B cell (primary cell): Measurements from ENCODE around the gene CAVIN1. TPM values are rescaled to one million over a fixed set of nuclear protein-coding genes. Genes with fewer than 3 reads are reported as not detected.
A peak's percentile ranks its signal among the peaks of the same experiment; 100 is the strongest.
"Not testable (repeated sequence)": the region's sequence is repeated elsewhere in the genome, so short reads cannot be mapped to it uniquely, and the experiment has no call there.

Source experiments
- ATAC-seq: fragments of 200-7000 bp; cut with Tn5 transposase; one replicate; pipeline ENCODE4 v1.10.0; 2021; ENCODE audit warnings: low read depth, mild to moderate bottlenecking, moderate number of reproducible peaks, moderate library complexity
- CTCF ChIA-PET: fragments of 350-600 bp; sonication (Branson Sonifier 250); formaldehyde crosslinking; loops from one replicate; lab custom pipeline; 2021; ENCODE audit warnings: antibody characterized with exemption, inconsistent platforms; lab: Charles Lee
- POLR2A ChIA-PET: fragments of 350-600 bp; sonication (Branson Sonifier 250); formaldehyde crosslinking; loops from one replicate; lab custom pipeline; 2021; ENCODE audit warnings: antibody characterized with exemption; lab: Charles Lee
- DNase-seq: peaks from one replicate; pipeline ENCODE4 v3.0.0; 2013
- H2AFZ ChIP-seq: 2 replicates; pipeline ENCODE4 v1.6.1; 2012; ENCODE audit warnings: mild to moderate bottlenecking, low read depth, low read length; ENCODE audit not compliant: insufficient read depth, poor library complexity, severe bottlenecking
- H3K27ac ChIP-seq, 2 donors: 1 replicate in 1 of 2; 2 replicates in 1 of 2; pipeline ENCODE4 v1.5.1; 2012 to 2013; ENCODE audit warnings: low read length in 2 of 2, mild to moderate bottlenecking in 2 of 2, moderate library complexity in 1 of 2
- H3K27me3 ChIP-seq, 4 experiments: fragments of 200-600 bp in 1 of 4; sonication (generic) in 1 of 4; replicated peaks in 1 of 4; 1 replicate in 2 of 4; 2 replicates in 2 of 4; pipeline versions ENCODE4 v1.6.1 to v1.7.0; 2013 to 2016; ENCODE audit warnings: low read length in 3 of 4, mild to moderate bottlenecking in 2 of 4, mixed read lengths in 1 of 4, moderate library complexity in 1 of 4; ENCODE audit not compliant: insufficient read depth in 4 of 4, control insufficient read depth in 3 of 4; ENCODE audit errors: control extremely low read depth in 1 of 4
- H3K36me3 ChIP-seq, 2 experiments: replicated peaks in 1 of 2; 1 replicate in 1 of 2; 2 replicates in 1 of 2; pipeline versions ENCODE4 v1.6.1 to v1.7.1; 2013; ENCODE audit warnings: low read length in 1 of 2; ENCODE audit not compliant: insufficient read depth in 2 of 2, control insufficient read depth in 1 of 2; ENCODE audit errors: control extremely low read depth in 1 of 2, extremely low read depth in 1 of 2
- H3K4me1 ChIP-seq, 2 donors: fragments of 200-600 bp in 1 of 2; sonication (generic) in 1 of 2; 1 replicate in 1 of 2; 2 replicates in 1 of 2; pipeline versions ENCODE4 v1.5.1 to v1.6.1; 2013 to 2017; ENCODE audit warnings: low read length in 2 of 2; ENCODE audit not compliant: control insufficient read depth in 2 of 2, insufficient read depth in 2 of 2
- H3K4me2 ChIP-seq: replicated peaks from 2 replicates; pipeline ENCODE3; 2012; ENCODE audit warnings: mild to moderate bottlenecking, low read depth, low read length; ENCODE audit not compliant: poor library complexity, severe bottlenecking
- H3K4me3 ChIP-seq, 5 experiments: fragments of 200-600 bp in 1 of 5; sonication (generic) in 1 of 5; 1 replicate in 3 of 5; 2 replicates in 2 of 5; pipeline versions ENCODE4 v1.5.1 to v1.7.0; 2011 to 2016; ENCODE audit warnings: low read length in 4 of 5, mild to moderate bottlenecking in 4 of 5, low read depth in 2 of 5, control low read depth in 1 of 5, moderate library complexity in 1 of 5; ENCODE audit not compliant: insufficient read depth in 1 of 5; ENCODE audit errors: control extremely low read depth in 1 of 5, extremely low read depth in 1 of 5
- H3K79me2 ChIP-seq: fragments of 200-600 bp; sonication (generic); one replicate; pipeline ENCODE4 v1.6.0; 2016; ENCODE audit warnings: low read length; ENCODE audit not compliant: control insufficient read depth, insufficient read depth
- H3K9ac ChIP-seq: fragments of 200-600 bp; sonication (generic); 2 replicates; pipeline ENCODE4 v1.6.1; 2017; ENCODE audit warnings: mild to moderate bottlenecking, low read length, moderate library complexity
- H3K9me3 ChIP-seq, 3 donors: one replicate each; pipeline versions ENCODE4 v1.6.1 to v1.7.1; 2013; ENCODE audit warnings: low read length in 2 of 3; ENCODE audit not compliant: control insufficient read depth in 2 of 3, insufficient read depth in 1 of 3; ENCODE audit errors: control extremely low read depth in 1 of 3
- H4K20me1 ChIP-seq: 2 replicates; pipeline ENCODE4 v1.6.0; 2012; ENCODE audit warnings: mild to moderate bottlenecking, low read length; ENCODE audit not compliant: insufficient read depth, control insufficient read depth, poor library complexity, severe bottlenecking
- H3K27ac Mint-ChIP-seq: one replicate; pipeline ENCODE4 v1.8.0; 2021; ENCODE audit warnings: mixed read lengths
- H3K27me3 Mint-ChIP-seq: one replicate; pipeline ENCODE4 v1.8.0; 2021; ENCODE audit warnings: mixed read lengths
- H3K4me1 Mint-ChIP-seq: one replicate; pipeline ENCODE4 v1.8.0; 2021; ENCODE audit warnings: mixed read lengths
- H3K4me3 Mint-ChIP-seq: one replicate; pipeline ENCODE4 v1.8.0; 2021; ENCODE audit warnings: mixed read lengths
- H3K9me3 Mint-ChIP-seq: one replicate; pipeline ENCODE4 v1.8.0; 2022; ENCODE audit warnings: mixed read lengths; ENCODE audit not compliant: insufficient read depth
- CTCF ChIP-seq: fragments of 200-600 bp; IDR thresholded peaks from one replicate; pipeline ENCODE4 v1.8.0; 2022; ENCODE audit warnings: antibody characterized with exemption, mild to moderate bottlenecking
- EZH2 ChIP-seq: IDR thresholded peaks from 2 replicates; pipeline ENCODE4 v1.6.1; 2012; ENCODE audit warnings: borderline replicate concordance, low read depth, mild to moderate bottlenecking, moderate library complexity, low read length; ENCODE audit not compliant: insufficient read depth, poor library complexity, severe bottlenecking
- WGBS: methylation state at CpG from one replicate; pipeline ENCODE4 v1.1.5; 2013; ENCODE audit warnings: missing lambda C conversion rate; ENCODE audit not compliant: insufficient coverage; 5-methylcytosine and 5-hydroxymethylcytosine counted together
- intact Hi-C: fragments of 100-400 bp; cut with micrococcal nuclease; formaldehyde crosslinking; loops from one replicate; pipeline ENCODE4 v1.10.0; 2022
- polyA plus RNA-seq: library from polyadenylated mRNA; depleted of rRNA; stranded (reverse); fragments of >200 nt; gene quantifications from 2 replicates; pipeline ENCODE4 v1.2.3, GENCODE V29; 2012
- total RNA-seq, 2 donors: library from RNA; stranded (reverse); fragments of 120-200 nt in 1 of 2; gene quantifications; 1 replicate in 1 of 2; 2 replicates in 1 of 2; pipeline versions ENCODE4 v1.2.3 to v1.2.4, GENCODE V29; 2013 to 2022

Gene CAVIN1
- total and polyA plus RNA-seq, 2 donors (not counting 1 experiment from before 2014, with no cell fraction given): not detected

GRCh38 chr17:42372142-42372541 is 50.9 kb downstream of the CAVIN1 start:
- DNase-seq (no peak), ATAC-seq (no peak)
- no peaks in the 10 kb centered on the region for H3K4me1 ChIP-seq
- no peak overlapping the region for H3K4me3 Mint-ChIP-seq
- H3K27ac ChIP-seq: no peak overlapping the region
- peaks cover 89% of the 10 kb centered on the region for H3K79me2 ChIP-seq
- H3K36me3 ChIP-seq: peaks cover 0 to 9% of the 10 kb centered on the region in 2 experiments
- TF ChIP-seq CTCF (no peak), EZH2 (no peak)
- H3K27me3 ChIP-seq: no peaks in the 10 kb centered on the region
- ChIA-PET POLR2A (no interaction called here), CTCF (no interaction called here)
- intact Hi-C loops: no loop called here
- H3K9ac ChIP-seq: no peak overlapping the region
- H3K27me3 Mint-ChIP-seq: no peaks in the 10 kb centered on the region
- no peak overlapping the region for H3K4me3 ChIP-seq
- H3K9me3 ChIP-seq: peaks cover 0 to 2% (median 0%) of the 10 kb centered on the region in 3 donors
- no peak overlapping the region for H3K4me2 ChIP-seq
- peaks cover 36% of the 10 kb centered on the region for H3K4me1 Mint-ChIP-seq
- peaks cover 67% of the 10 kb centered on the region for H4K20me1 ChIP-seq
- H3K9me3 Mint-ChIP-seq: no peaks in the 10 kb centered on the region
- peak overlapping the region; percentile 26 for H3K27ac Mint-ChIP-seq
- H2AFZ ChIP-seq: no peak overlapping the region

GRCh38 chr17:42368797-42369561 is 54.1 kb downstream of the CAVIN1 start:
- H3K4me3 Mint-ChIP-seq, H3K4me2 ChIP-seq, H3K36me3 ChIP-seq, H3K9me3 Mint-ChIP-seq, intact Hi-C loops, H2AFZ ChIP-seq, H3K27ac Mint-ChIP-seq, H3K9ac ChIP-seq, H3K27me3 Mint-ChIP-seq, H3K4me3 ChIP-seq, H3K9me3 ChIP-seq, CTCF ChIA-PET, H3K27me3 ChIP-seq, H3K4me1 ChIP-seq, ATAC-seq, H3K27ac ChIP-seq, DNase-seq: not testable (repeated sequence)
- H3K79me2 ChIP-seq: peaks cover 94% of the 10 kb centered on the region
- POLR2A ChIA-PET: interaction anchor here (0.7 kb wide), 2 partner anchors 11 to 502 kb away, joined by 4 to 7 read pairs; no protein-coding TSS in a partner anchor
- H4K20me1 ChIP-seq: peaks cover 84% of the 10 kb centered on the region
- 88% methylated on average over 9 of the region's 12 CpGs for WGBS
- peaks cover 43% of the 10 kb centered on the region for H3K4me1 Mint-ChIP-seq

GRCh38 chr17:42368310-42368709 is 54.7 kb downstream of the CAVIN1 start:
- ATAC-seq, H3K4me2 ChIP-seq, DNase-seq, H3K27me3 ChIP-seq, H3K27ac ChIP-seq, H2AFZ ChIP-seq, intact Hi-C loops, H3K9ac ChIP-seq, H3K9me3 ChIP-seq, H3K4me3 Mint-ChIP-seq, H3K4me1 ChIP-seq, CTCF ChIA-PET, H3K27ac Mint-ChIP-seq, H3K27me3 Mint-ChIP-seq, H3K36me3 ChIP-seq, H3K9me3 Mint-ChIP-seq, H3K4me3 ChIP-seq: not testable (repeated sequence)
- 74% methylated on average over 3 of the region's 5 CpGs for WGBS
- POLR2A ChIA-PET: interaction anchor here (0.7 kb wide), 2 partner anchors 10 to 503 kb away, joined by 4 to 7 read pairs; no protein-coding TSS in a partner anchor
- peaks cover 47% of the 10 kb centered on the region for H3K4me1 Mint-ChIP-seq
- H4K20me1 ChIP-seq: peaks cover 83% of the 10 kb centered on the region
- peaks cover 99% of the 10 kb centered on the region for H3K79me2 ChIP-seq
